Stimulated activated CD8-positive, alpha-beta memory T cell treated with anti-CD3 and anti-CD28 coated beads, Interleukin-4, amount 100 ng/mL, for 4 hours (primary cell): ENCODE results near the gene HPSE2.
"Not testable (repeated sequence)": the region's sequence is repeated elsewhere in the genome, so short reads cannot be mapped to it uniquely, and the experiment has no call there.

Experiments
- DNase-seq, 2 donors: peaks; one replicate each; pipeline ENCODE4 v3.0.0-alpha.2; 2020; ENCODE audit warnings: low read depth in 2 of 2, low spot score in 1 of 2

HPSE2 gene

GRCh38 chr10:99008054-99008453 is 227.6 kb downstream of the HPSE2 start:
- DNase-seq = no peak

GRCh38 chr10:99007457-99007856 is 228.2 kb downstream of the HPSE2 start:
- DNase-seq = no peak

- no peak for DNase-seq
Observed at GRCh38 chr10:99005254-99005653, 230.4 kb downstream of the HPSE2 start.

GRCh38 chr10:99004738-99005137 is 230.9 kb downstream of the HPSE2 start:
- DNase-seq = no peak

- no peak for DNase-seq
Observed at GRCh38 chr10:99002392-99002791, 233.3 kb downstream of the HPSE2 start.

GRCh38 chr10:98997596-98997995 is 238.1 kb downstream of the HPSE2 start:
- no peak for DNase-seq

GRCh38 chr10:98994030-98994429 is 241.6 kb downstream of the HPSE2 start:
- no peak for DNase-seq

- DNase-seq = not testable (repeated sequence)
Observed at GRCh38 chr10:98983751-98984150, 251.9 kb downstream of the HPSE2 start.

- no peak for DNase-seq
Observed at GRCh38 chr10:98980353-98980752, 255.3 kb downstream of the HPSE2 start.

GRCh38 chr10:98971464-98971863 is 264.2 kb downstream of the HPSE2 start:
- DNase-seq = no peak

- no peak for DNase-seq
Observed at GRCh38 chr10:98967601-98968000, 268.1 kb downstream of the HPSE2 start.

GRCh38 chr10:98963608-98964007 is 272.0 kb downstream of the HPSE2 start:
- DNase-seq = no peak

- DNase-seq = no peak
Observed at GRCh38 chr10:98959379-98959778, 276.3 kb downstream of the HPSE2 start.

GRCh38 chr10:98957801-98958200 is 277.9 kb downstream of the HPSE2 start:
- no peak for DNase-seq

- DNase-seq = no peak
Observed at GRCh38 chr10:98956576-98957260, 278.9 kb downstream of the HPSE2 start.

- DNase-seq = no peak
Observed at GRCh38 chr10:98953251-98953650, 282.4 kb downstream of the HPSE2 start.

- no peak for DNase-seq
Observed at GRCh38 chr10:98951269-98952000, 284.2 kb downstream of the HPSE2 start.

GRCh38 chr10:98950106-98950505 is 285.5 kb downstream of the HPSE2 start:
- DNase-seq = no peak

GRCh38 chr10:98949306-98949705 is 286.3 kb downstream of the HPSE2 start:
- DNase-seq = no peak

GRCh38 chr10:98943681-98944080 is 292.0 kb downstream of the HPSE2 start:
- DNase-seq = no peak

- no peak for DNase-seq
Observed at GRCh38 chr10:98929709-98930108, 305.9 kb downstream of the HPSE2 start.

- no peak for DNase-seq
Observed at GRCh38 chr10:98925651-98926050, 310.0 kb downstream of the HPSE2 start.

GRCh38 chr10:98924526-98924925 is 311.1 kb downstream of the HPSE2 start:
- no peak for DNase-seq
